ENCODE data around the gene SMAD4.

DNA sequence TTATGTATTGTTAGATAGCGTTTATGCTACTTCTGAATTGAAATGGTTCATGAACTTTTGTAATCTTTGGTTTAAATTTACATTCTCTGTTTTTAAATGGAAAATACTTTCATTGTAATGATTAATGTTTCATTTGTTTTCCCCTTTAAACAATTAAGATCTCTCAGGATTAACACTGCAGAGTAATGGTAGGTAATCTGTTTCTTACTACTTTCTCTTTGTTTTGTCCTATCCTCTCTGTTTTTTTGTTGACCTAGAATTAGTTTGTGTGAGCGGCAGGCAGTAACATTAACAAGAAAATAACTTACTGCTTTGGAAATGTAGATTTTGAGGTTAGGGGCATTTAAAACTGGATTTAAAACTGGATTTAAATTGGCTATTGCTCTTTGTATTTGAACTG, 19.1 kb downstream of the SMAD4 start:
- no peak for TF ChIP-seq CTCF (conservative IDR thresholded peaks at IDR 0.05; ENCODE audit: low read length)
- no peak for TF ChIP-seq EZH2phosphoT487 (IDR thresholded peaks at IDR 0.05; ENCODE audit: borderline replicate concordance)
